ENCODE measurements around the gene IL24. TPM values are rescaled to one million over a fixed set of nuclear protein-coding genes. Genes with fewer than 3 reads are reported as not detected.

Gene IL24
- total RNA-seq, 1 donor from 2014 or later: not detected

GRCh38 chr1:206893380-206893779 is 3.9 kb upstream of the IL24 start:
- Mint-ChIP-seq H3K4me3 (no peak overlapping the region), H3K36me3 (no peaks in the 10 kb centered on the region), H3K27ac (no peak overlapping the region), H3K9me3 (no peaks in the 10 kb centered on the region), H3K27me3 (ENCODE audit: low read depth) (peaks cover 3% of the 10 kb centered on the region), H3K4me1 (peaks cover 11% of the 10 kb centered on the region)
- TF ChIP-seq CTCF (IDR thresholded peaks at IDR 0.05; ENCODE audit: unreplicated experiment): no peak
- DNase-seq (ENCODE audit: low spot score in 2 of 2, unreplicated experiment in 2 of 2): no peak

- no peak overlapping the region for H3K4me3 Mint-ChIP-seq
- H3K4me1 Mint-ChIP-seq: peaks cover 11% of the 10 kb centered on the region
- peak overlapping the region; percentile 16 for H3K27ac Mint-ChIP-seq
- H3K36me3 Mint-ChIP-seq: no peaks in the 10 kb centered on the region
- H3K27me3 Mint-ChIP-seq (ENCODE audit: low read depth): peaks cover 1% of the 10 kb centered on the region
- no peak for DNase-seq (ENCODE audit: low spot score in 2 of 2, unreplicated experiment in 2 of 2)
- H3K9me3 Mint-ChIP-seq: no peaks in the 10 kb centered on the region
- TF ChIP-seq CTCF (IDR thresholded peaks at IDR 0.05; ENCODE audit: unreplicated experiment): no peak
Observed at GRCh38 chr1:206895325-206895724, 1.9 kb upstream of the IL24 start.

- no peak for DNase-seq (ENCODE audit: low spot score in 2 of 2, unreplicated experiment in 2 of 2)
- H3K27ac Mint-ChIP-seq: no peak overlapping the region
- H3K4me3 Mint-ChIP-seq: no peak overlapping the region
- no peak for TF ChIP-seq CTCF (IDR thresholded peaks at IDR 0.05; ENCODE audit: unreplicated experiment)
- H3K36me3 Mint-ChIP-seq: no peaks in the 10 kb centered on the region
- no peaks in the 10 kb centered on the region for H3K9me3 Mint-ChIP-seq
- peaks cover 1% of the 10 kb centered on the region for H3K27me3 Mint-ChIP-seq (ENCODE audit: low read depth)
- peaks cover 11% of the 10 kb centered on the region for H3K4me1 Mint-ChIP-seq
Observed at GRCh38 chr1:206895837-206896242, 1.4 kb upstream of the IL24 start.

- peaks cover 11% of the 10 kb centered on the region for H3K4me1 Mint-ChIP-seq
- no peaks in the 10 kb centered on the region for H3K9me3 Mint-ChIP-seq
- no peak overlapping the region for H3K4me3 Mint-ChIP-seq
- no peak for DNase-seq (ENCODE audit: low spot score in 2 of 2, unreplicated experiment in 2 of 2)
- no peaks in the 10 kb centered on the region for H3K36me3 Mint-ChIP-seq
- no peak for TF ChIP-seq CTCF (IDR thresholded peaks at IDR 0.05; ENCODE audit: unreplicated experiment)
- H3K27ac Mint-ChIP-seq: no peak overlapping the region
- H3K27me3 Mint-ChIP-seq (ENCODE audit: low read depth): peaks cover 1% of the 10 kb centered on the region
Observed at GRCh38 chr1:206896261-206896660, 982 bp upstream of the IL24 start.

- no peak overlapping the region for H3K27ac Mint-ChIP-seq
- H3K4me3 Mint-ChIP-seq: no peak overlapping the region
- no peaks in the 10 kb centered on the region for H3K9me3 Mint-ChIP-seq
- peaks cover 11% of the 10 kb centered on the region for H3K4me1 Mint-ChIP-seq
- no peaks in the 10 kb centered on the region for H3K36me3 Mint-ChIP-seq
- no peak for DNase-seq (ENCODE audit: low spot score in 2 of 2, unreplicated experiment in 2 of 2)
- TF ChIP-seq CTCF (IDR thresholded peaks at IDR 0.05; ENCODE audit: unreplicated experiment): no peak
- H3K27me3 Mint-ChIP-seq (ENCODE audit: low read depth): peaks cover 3% of the 10 kb centered on the region
Observed at GRCh38 chr1:206898089-206898914, 1.1 kb downstream of the IL24 start.

Data from mesothelial cell of epicardium (in vitro differentiated cells).